Endothelial cell (in vitro differentiated cells): Measurements from ENCODE around the gene TSSK2. TPM values are rescaled to one million over a fixed set of nuclear protein-coding genes. Genes with fewer than 3 reads are reported as not detected.

Source experiments
- DNase-seq: peaks from one replicate; pipeline ENCODE4 v3.0.0; 2021; ENCODE audit warnings: low spot score
- H3K27ac Mint-ChIP-seq: one replicate; pipeline ENCODE4 v1.8.0; 2021; ENCODE audit warnings: mixed read lengths, inconsistent platforms; ENCODE audit not compliant: unreplicated experiment
- H3K27me3 Mint-ChIP-seq: one replicate; pipeline ENCODE4 v1.8.0; 2021; ENCODE audit warnings: mild to moderate bottlenecking, moderate library complexity, mixed read lengths, inconsistent platforms; ENCODE audit not compliant: unreplicated experiment
- H3K36me3 Mint-ChIP-seq: one replicate; pipeline ENCODE4 v1.8.0; 2021; ENCODE audit warnings: mild to moderate bottlenecking, low read depth, mixed read lengths, inconsistent platforms; ENCODE audit not compliant: unreplicated experiment
- H3K4me1 Mint-ChIP-seq: one replicate; pipeline ENCODE4 v1.8.0; 2021; ENCODE audit warnings: mild to moderate bottlenecking, mixed read lengths, inconsistent platforms; ENCODE audit not compliant: unreplicated experiment
- H3K4me3 Mint-ChIP-seq: one replicate; pipeline ENCODE4 v1.8.0; 2021; ENCODE audit warnings: mild to moderate bottlenecking, mixed read lengths, inconsistent platforms; ENCODE audit not compliant: unreplicated experiment
- H3K9me3 Mint-ChIP-seq: one replicate; pipeline ENCODE4 v1.8.0; 2021; ENCODE audit warnings: mixed read lengths, inconsistent platforms; ENCODE audit not compliant: unreplicated experiment
- total RNA-seq: library from RNA; stranded (reverse); fragmentation: NEBNext Ultra II Directional; extraction: Animal tissue kit (Norgen Biotek cat#: 25700); gene quantifications from one replicate; pipeline ENCODE4 v1.2.1, GENCODE V29; 2021; ENCODE audit not compliant: unreplicated experiment
- TF ChIP-seq, protein P1 (sequence below): fragments of 200-600 bp; sonication (generic); IDR thresholded peaks from one replicate; pipeline ENCODE4 v1.5.0; 2021; ENCODE audit warnings: antibody characterized with exemption; ENCODE audit not compliant: unreplicated experiment

The TSSK2 gene
- total RNA-seq, 1 donor from 2014 or later, result not detected

GRCh38 chr22:19169947-19170318 is 38.8 kb downstream of the TSSK2 start:
- H3K4me1 Mint-ChIP-seq, result peaks cover 17% of the 10 kb centered on the region
- TF ChIP-seq, protein P1, sequence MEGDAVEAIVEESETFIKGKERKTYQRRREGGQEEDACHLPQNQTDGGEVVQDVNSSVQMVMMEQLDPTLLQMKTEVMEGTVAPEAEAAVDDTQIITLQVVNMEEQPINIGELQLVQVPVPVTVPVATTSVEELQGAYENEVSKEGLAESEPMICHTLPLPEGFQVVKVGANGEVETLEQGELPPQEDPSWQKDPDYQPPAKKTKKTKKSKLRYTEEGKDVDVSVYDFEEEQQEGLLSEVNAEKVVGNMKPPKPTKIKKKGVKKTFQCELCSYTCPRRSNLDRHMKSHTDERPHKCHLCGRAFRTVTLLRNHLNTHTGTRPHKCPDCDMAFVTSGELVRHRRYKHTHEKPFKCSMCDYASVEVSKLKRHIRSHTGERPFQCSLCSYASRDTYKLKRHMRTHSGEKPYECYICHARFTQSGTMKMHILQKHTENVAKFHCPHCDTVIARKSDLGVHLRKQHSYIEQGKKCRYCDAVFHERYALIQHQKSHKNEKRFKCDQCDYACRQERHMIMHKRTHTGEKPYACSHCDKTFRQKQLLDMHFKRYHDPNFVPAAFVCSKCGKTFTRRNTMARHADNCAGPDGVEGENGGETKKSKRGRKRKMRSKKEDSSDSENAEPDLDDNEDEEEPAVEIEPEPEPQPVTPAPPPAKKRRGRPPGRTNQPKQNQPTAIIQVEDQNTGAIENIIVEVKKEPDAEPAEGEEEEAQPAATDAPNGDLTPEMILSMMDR, result no peak
- DNase-seq, result no peak
- H3K4me3 Mint-ChIP-seq, result no peak overlapping the region
- no peak overlapping the region for H3K27ac Mint-ChIP-seq
- H3K36me3 Mint-ChIP-seq, result peaks cover 7% of the 10 kb centered on the region
- H3K9me3 Mint-ChIP-seq, result no peaks in the 10 kb centered on the region
- H3K27me3 Mint-ChIP-seq, result peaks cover 28% of the 10 kb centered on the region

DNA sequence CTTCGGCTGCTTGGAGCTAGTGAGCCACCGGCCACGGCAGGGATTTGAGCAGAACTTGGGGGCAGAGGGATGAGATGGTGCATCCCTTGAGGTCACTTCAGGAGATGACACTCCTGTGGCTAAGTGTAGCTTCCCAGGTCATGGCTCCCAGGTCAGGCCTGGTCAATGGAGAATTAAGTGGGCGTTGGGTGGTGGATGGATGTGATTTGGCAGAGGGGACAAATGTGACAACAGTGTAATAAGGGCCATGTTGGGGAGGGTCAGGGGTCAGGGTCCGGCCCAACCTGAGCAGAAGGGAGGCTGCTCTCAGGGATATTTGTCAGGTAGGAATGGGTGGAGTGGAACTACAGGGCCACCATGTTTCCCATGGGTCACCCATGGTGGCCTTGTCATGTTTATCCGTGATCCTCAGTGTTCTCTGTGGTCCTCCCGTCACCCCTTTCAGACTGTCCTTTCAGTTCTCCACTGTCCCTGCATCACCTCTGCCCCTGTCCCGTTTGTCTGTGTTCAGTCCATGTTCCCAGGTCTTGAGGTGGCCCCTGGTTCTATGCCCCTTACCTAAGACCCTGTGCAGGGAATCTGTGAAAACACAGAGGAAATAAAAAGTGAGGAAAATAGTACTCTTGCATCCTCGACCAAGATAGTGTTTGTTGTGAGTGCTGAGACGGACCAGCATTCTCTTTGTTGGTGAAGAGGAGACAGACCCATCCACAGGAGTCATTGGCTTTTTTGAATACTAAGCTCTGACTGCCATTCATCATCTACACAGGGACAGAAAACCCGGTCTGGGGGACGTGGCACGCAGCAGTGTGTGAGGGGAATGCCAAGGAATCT is 41.3 kb downstream of the TSSK2 start:
- peaks cover 17% of the 10 kb centered on the region for H3K4me1 Mint-ChIP-seq
- H3K4me3 Mint-ChIP-seq, result peak overlapping the region; percentile 97
- TF ChIP-seq, protein P1, result no peak
- DNase-seq, result no peak
- H3K9me3 Mint-ChIP-seq, result no peaks in the 10 kb centered on the region
- H3K27me3 Mint-ChIP-seq, result peaks cover 26% of the 10 kb centered on the region
- H3K27ac Mint-ChIP-seq, result peak overlapping the region; percentile 75
- H3K36me3 Mint-ChIP-seq, result peaks cover 7% of the 10 kb centered on the region

GRCh38 chr22:19173047-19174035 is 42.2 kb downstream of the TSSK2 start:
- Mint-ChIP-seq H3K27ac (peak overlapping the region; percentile 24), H3K36me3 (peaks cover 7% of the 10 kb centered on the region), H3K4me1 (peaks cover 17% of the 10 kb centered on the region), H3K9me3 (no peaks in the 10 kb centered on the region), H3K27me3 (peaks cover 20% of the 10 kb centered on the region), H3K4me3 (peak overlapping the region; percentile 97)
- no peak for DNase-seq
- TF ChIP-seq, protein P1, result no peak

DNA sequence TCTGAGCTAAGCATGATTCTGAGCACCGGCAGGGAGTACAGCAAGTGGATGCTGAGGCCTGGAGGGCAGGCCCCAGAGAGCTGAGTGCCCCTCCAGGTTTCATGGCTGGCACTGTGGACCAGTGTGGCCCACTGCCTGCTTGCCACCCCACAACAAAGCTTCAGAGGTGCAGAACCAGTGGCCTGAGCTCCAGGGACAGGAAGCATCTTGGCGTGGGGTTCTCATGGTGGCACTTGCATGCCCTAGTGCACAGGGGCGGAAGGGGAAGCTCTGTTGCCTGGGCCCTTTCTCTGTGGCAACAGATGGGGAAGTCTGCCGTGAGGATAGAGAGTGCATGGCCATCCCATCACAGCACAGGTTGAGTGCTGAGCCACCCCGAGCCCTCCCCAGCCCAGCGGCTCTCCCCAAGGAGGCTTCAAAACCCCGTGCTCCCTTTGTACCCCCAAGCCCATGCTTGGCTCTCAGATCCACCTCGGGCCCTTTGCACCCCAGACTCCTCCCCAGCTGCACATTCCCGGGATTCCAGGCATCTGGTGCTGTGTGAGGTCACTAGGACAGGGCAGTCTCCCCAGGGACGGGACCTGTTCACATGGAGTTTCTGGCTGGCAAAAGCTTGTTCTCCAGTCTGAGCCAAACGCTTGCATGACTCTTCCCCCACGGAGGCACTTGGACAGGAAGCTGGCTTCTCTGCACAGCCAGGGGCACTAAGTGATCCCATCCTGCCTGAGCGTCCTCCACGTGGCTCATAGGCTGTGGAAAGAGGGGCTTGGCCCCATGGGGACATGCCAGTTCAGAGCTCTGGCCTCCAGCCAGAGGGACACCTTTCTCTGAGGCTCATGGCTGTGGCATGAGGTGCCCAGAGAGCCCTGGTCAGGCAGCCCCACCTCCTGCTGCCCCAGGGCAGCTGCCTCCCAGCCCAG is 43.3 kb downstream of the TSSK2 start:
- H3K27me3 Mint-ChIP-seq, result peaks cover 13% of the 10 kb centered on the region
- H3K27ac Mint-ChIP-seq, result no peak overlapping the region
- H3K4me1 Mint-ChIP-seq, result peaks cover 17% of the 10 kb centered on the region
- H3K4me3 Mint-ChIP-seq, result no peak overlapping the region
- no peaks in the 10 kb centered on the region for H3K9me3 Mint-ChIP-seq
- no peak for DNase-seq
- peaks cover 7% of the 10 kb centered on the region for H3K36me3 Mint-ChIP-seq
- TF ChIP-seq, protein P1, result no peak
